T47D (cell line): Measurements from ENCODE around the gene ELF1.
"Not testable (repeated sequence)": the region's sequence is repeated elsewhere in the genome, so short reads cannot be mapped to it uniquely, and the experiment has no call there.

Source experiments
- DNase-seq, 2 experiments: peaks; one replicate each; pipeline versions ENCODE4 v3.0.0 to v3.0.0-alpha.2; 2011 to 2012; ENCODE audit warnings: low read depth in 1 of 2, low spot score in 1 of 2
- JUND ChIP-seq: IDR thresholded peaks from 2 replicates; pipeline ENCODE4 v1.6.1; 2012; ENCODE audit warnings: low read depth
- in situ Hi-C: cut with HindIII; loops from 2 replicates; pipeline ENCODE4 v1.10.0; 2016; ENCODE audit warnings: low sequenced_read_pairs, low pct_unique_long_range_greater_than_20kb

ELF1 gene

DNA sequence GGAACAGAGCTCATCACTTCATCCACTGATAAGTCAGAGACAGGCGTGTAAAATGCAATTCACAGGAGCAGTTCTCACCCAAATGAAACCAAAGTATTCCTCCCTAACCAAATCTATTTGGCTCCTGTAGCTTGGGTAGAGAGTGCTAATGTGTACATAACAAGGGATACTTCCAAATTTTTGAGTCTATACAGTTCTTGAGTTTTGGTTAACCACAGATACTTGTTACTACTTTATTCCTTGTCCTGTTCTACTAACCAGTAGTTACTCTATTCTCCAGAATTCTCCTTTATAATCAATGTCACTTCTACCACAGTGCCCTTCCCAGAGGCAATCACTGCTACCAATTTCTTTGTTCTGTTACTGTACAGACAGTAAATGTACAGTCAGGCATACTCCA is 57.3 kb downstream of the ELF1 start:
- no peak for DNase-seq
- in situ Hi-C loops, result no loop called here
- TF ChIP-seq JUND, result no peak

DNA sequence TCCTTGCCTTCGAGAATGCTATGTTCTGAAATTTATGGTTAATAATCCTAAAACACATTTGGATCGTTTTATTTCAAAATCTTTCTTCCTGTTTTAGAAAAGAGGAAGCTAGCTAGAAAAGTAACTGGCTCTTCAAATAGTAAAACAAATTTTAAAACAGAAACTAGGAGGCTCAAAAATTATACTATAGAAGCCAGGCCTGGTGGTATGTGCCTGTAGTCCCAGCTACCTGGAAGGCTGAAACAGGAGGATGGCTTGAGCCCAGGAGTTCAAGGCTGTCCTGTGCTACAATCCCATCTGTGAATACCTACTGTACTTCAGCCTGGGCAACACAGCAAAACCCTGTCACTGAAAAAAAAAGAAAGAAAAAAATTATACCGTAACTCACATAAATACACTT is 57.9 kb downstream of the ELF1 start:
- no peak for TF ChIP-seq JUND
- in situ Hi-C loops, result no loop called here
- no peak for DNase-seq

DNA sequence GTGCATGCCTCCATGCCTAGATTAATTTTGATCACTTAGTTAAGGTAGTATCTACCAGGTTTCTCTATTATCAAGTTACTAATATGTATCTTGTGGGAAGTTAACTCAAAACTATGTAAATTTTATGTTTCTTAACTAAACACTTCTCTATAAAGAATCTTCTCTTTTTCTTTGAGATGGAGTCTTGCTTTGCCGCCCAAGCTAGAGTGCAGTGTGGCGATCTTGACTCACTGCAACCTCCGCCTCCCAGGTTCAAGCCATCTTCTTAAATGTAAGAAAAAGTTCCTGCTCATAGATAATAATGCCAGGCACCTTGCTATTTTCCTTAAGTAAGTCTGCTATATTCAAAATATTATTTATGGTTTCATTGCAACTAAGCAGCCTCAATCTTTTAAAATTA is 58.4 kb downstream of the ELF1 start:
- no peak for TF ChIP-seq JUND
- no peak for DNase-seq
- in situ Hi-C loops, result no loop called here

DNA sequence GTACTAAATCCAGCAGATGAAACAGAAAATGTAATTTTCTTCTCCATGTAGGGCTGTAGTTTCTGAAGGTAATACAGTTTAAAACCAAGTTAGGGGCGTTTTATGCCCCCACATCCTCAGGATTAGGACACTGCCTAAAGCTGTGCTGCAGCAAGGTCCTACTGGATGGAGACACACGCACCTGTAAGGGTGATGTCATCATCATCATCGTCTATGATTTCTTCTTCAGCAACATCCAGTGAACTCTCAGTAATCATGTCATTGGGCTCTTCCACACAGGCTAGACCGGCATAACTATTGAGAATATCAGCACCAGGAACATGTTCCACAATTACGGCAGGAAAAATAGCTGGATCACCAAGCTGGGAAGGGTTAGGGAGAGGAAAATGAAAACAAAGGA is 60.5 kb downstream of the ELF1 start:
- no peak for DNase-seq
- in situ Hi-C loops, result no loop called here

DNA sequence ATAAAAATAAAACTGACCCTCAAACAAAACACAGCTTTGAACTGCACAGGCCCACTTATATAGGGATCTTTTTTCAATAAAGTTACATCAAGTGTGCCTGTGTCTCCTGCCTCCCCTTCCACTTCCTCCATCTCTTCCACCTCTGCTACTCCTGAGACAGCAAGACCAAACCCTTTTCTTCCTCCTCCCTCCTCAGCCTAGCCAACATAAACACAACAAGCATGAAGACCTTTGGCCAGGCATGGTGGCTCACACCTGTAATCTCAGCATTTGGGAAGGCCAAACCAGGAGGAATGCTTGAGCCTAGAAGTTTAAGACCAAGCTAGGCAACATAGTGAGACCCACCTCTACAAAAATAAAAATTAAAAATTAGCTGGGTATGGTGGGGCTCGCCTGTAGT is 72.6 kb downstream of the ELF1 start:
- in situ Hi-C loops, result no loop called here
- no peak for DNase-seq
- TF ChIP-seq JUND, result no peak

More for the DNA sequence above, 60.5 kb downstream of the ELF1 start:
- TF ChIP-seq JUND, result no peak

DNA sequence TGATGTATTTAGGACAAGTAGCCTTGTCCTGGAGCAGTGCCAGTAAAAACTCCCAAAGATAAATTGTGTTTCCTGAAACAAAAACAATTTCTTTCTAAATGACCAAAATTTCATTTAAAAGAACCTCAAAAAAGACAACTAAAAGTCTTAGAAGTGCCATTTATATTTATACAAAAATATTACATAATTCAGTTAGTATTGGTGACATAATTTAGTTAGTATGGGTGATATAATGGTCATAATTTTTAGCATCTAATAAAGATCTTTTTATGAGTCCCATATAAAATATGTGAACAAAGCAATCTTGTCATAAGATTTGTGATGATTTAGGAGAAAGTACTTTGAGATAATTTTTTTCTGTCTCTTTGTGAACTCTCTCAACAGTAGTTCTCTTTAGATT is 76.0 kb downstream of the ELF1 start:
- no peak for DNase-seq
- in situ Hi-C loops, result no loop called here
- TF ChIP-seq JUND, result no peak

DNA sequence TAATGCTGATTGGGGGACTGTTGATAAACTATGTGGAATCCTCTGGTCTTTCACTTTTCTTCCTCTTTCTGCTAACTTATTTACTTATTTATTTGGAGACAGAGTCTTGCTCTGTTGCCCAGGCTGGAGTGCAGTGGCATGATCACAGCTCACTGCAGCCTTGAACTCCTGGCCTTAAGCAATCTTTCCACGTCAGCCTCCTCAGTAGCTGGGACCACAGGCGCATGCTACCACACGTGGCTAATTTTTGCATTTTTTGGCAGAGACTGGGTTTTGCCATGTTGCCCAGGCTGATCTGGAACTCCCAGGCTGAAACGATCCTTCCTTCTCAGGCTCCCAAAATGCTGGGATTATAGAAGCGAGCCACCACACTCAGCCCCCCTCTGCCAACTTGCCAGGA is 77.5 kb downstream of the ELF1 start:
- no peak for TF ChIP-seq JUND
- no peak for DNase-seq
- in situ Hi-C loops, result no loop called here

DNA sequence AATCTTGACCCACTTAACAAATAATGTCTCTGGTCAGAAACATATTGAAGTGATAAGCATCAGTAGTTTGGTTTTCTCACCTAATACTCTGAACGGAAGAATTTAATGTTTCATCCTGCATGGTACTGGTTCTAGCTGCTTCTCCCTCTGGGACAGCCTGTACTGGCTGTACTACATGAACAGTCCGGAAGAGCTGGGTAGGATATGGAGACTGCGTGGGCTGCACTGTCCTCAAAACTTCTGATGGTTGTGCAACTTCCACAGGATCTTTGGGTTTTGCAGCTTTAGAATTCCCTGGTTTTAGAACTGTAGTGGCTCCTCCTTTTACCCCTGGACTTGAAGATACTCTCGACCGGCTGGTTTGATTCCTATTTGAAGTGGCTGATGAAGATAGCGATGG is 78.3 kb downstream of the ELF1 start:
- in situ Hi-C loops, result no loop called here
- DNase-seq, result no peak
- no peak for TF ChIP-seq JUND

DNA sequence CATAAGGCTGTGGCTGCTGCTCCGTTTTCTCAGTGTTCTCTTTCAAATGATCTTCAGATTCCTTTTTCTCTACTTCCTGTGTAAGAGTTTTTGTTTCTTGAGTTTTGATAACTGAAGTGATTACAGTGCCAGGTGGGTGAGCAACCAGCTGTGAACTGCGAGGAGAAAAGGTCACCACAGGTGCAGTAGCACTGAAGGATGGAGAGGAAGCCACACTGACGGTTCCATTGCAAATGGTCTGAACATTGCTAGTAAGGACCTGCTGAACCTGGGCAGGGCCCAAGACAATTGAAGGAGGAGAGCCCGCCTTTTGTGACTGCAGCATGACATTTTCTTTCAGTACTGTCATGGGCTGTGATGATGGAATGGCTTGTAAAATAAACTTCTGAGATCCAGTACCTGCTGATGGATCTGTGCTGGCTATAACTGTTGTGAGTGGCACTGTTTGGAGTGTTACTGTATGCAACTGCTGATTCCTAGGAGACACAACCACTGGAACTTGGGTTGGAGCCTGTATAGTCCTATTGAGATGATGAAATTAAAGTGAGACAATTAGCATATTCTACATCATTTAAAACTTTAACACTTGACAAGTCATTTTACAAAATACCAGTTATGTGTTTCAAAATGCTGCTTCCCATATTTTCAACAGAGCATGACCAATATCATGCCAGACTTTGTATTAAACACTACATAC is 85.5 kb downstream of the ELF1 start:
- DNase-seq, result no peak
- in situ Hi-C loops, result no loop called here
- no peak for TF ChIP-seq JUND

DNA sequence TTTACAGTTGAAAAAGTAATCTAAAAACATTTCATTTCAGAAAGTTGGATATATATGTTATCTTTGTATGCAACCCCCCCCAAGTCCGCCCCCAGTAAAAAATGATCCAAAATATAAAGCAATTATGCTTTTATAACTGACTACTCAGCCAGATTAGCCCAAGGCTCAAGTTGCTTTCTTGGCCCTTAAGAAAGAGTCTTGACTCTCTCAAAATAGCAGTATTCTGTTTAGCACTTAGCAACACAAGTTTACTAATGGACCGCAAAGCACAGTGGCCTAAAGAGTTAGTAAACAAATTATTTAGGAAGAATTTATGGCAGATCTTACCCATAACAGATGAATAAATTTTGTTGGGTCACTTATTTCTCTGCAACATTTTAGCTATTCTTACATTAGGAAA is 86.9 kb downstream of the ELF1 start:
- DNase-seq, result no peak
- TF ChIP-seq JUND, result no peak
- in situ Hi-C loops, result no loop called here

DNA sequence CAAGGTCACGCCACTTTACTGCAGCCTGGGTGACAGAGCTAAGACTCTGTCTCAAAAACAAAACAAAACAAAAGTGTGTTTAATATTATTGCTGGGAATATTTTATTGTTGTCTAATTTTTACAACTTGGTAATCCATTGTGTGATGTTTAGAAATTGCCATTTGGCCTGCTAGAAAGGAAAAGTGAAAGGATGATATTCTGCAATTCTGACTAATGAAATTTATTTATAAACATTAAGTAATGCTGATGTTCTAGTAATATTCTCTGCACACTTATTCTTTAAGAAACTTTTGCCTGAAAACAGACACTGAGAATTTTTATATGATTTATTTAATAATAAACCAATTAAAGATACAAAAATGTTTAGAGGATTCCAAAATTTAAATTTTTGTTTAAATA is 87.4 kb downstream of the ELF1 start:
- no peak for DNase-seq
- TF ChIP-seq JUND, result no peak
- in situ Hi-C loops, result no loop called here

DNA sequence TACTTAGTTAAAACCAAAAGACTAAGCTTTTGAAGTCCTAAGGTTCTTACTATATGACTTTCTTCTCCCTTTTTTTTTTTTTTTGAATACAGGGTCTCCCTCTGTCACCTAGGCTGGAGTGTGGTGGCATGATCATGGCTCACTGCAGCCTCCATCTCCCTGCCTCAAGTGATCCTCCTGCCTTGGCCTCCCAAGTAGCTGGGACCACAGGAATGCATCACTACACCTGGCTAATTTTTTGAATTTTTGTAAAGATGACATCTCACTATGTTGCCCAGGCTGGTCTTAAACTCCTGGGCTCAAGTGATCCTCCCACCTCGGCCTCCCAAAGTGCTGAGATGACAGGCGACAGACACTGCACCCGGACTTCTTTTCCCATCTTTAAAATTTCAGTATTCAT is 89.2 kb downstream of the ELF1 start:
- DNase-seq, in situ Hi-C loops: not testable (repeated sequence)

DNA sequence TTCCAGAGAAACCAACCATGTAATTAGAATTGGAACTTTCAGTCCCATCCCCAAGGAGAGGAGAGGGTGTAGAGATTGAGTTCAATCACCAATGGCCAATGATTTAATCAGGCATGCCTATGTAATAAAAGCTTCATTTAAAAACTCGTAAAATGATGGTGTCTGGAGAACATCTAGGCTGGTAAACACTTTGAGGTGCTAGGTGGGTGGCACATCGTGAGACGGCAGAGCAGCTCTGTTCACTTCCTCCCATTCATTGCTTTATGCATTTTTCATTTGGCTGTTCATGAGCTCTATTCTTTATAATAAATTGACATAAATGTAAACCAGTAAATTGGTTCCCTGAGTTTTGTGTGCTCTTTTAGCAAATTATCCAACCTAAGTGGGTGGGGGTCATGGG is 90.1 kb downstream of the ELF1 start:
- in situ Hi-C loops, result no loop called here
- no peak for TF ChIP-seq JUND

DNA sequence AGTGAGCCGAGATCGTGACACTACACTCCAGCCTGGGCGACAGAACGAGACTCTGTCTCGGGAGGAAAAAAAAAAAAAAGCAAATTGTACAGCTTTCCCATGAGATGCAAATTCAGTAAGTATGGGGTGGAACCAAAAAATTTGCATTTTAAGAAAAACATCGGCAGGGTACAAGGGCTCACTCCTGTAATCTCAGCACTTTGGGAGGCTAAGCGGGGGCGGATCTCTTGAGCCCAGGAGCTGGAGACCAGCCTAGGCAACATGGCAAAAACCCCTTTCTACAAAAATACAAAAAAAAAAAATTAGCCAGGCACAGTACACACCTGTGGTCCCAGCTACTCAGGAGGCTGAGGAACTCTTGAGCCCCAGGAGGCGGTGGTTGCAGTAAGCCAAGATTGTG is 91.2 kb downstream of the ELF1 start:
- in situ Hi-C loops, result no loop called here
- TF ChIP-seq JUND, result no peak
- no peak for DNase-seq

More for the DNA sequence above, 90.1 kb downstream of the ELF1 start:
- DNase-seq, result no peak
